Measurements from ENCODE around the gene CD72.

DNA sequence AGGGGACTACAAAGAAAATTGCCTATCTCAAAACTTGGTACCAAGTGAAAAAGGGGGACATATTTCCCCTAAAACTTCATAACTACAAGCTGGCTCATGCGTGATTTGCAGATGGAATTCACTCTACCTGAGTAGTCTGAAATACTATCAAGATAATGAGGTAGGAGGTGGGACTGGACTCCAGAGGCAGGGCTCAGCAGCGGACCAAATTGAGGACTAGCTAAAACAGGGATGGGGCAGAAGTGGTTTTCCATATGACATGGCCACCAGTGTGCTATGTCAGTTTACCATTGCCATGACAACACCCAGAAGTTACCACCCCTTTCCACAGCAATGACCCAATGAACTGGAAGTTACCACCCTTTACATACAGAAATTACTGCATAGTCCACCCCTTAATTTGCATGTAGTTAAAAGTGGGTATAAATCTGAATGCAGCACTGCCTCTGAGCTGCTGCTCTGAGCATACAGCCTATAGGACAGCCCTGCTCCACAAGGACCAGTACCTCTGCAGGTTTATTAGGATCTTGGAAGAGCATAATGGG is 43.6 kb downstream of the CD72 start:
- TF ChIP-seq, protein P1, sequence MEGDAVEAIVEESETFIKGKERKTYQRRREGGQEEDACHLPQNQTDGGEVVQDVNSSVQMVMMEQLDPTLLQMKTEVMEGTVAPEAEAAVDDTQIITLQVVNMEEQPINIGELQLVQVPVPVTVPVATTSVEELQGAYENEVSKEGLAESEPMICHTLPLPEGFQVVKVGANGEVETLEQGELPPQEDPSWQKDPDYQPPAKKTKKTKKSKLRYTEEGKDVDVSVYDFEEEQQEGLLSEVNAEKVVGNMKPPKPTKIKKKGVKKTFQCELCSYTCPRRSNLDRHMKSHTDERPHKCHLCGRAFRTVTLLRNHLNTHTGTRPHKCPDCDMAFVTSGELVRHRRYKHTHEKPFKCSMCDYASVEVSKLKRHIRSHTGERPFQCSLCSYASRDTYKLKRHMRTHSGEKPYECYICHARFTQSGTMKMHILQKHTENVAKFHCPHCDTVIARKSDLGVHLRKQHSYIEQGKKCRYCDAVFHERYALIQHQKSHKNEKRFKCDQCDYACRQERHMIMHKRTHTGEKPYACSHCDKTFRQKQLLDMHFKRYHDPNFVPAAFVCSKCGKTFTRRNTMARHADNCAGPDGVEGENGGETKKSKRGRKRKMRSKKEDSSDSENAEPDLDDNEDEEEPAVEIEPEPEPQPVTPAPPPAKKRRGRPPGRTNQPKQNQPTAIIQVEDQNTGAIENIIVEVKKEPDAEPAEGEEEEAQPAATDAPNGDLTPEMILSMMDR (IDR thresholded peaks at IDR 0.05) = no peak
- TF ChIP-seq POLR2AphosphoS5 (IDR thresholded peaks at IDR 0.05) (no peak), POLR2A (IDR thresholded peaks at IDR 0.05) (no peak), EP300 (IDR thresholded peaks at IDR 0.05) (no peak)

Data from sigmoid colon (tissue), 4 donors.